Gastrocnemius medialis (tissue), 4 donors: ENCODE results near the gene ZNF771. TPM values are rescaled to one million over a fixed set of nuclear protein-coding genes. Genes with fewer than 3 reads are reported as not detected.

Experiments used
- ATAC-seq, 2 donors: fragments of 150-250 bp; one replicate each; pipeline ENCODE4 v1.9.1; 2016
- DNase-seq, 2 donors: peaks; one replicate each; pipeline ENCODE4 v3.0.0-alpha.2; 2019
- H3K27ac ChIP-seq, 4 donors: fragments of 200-600 bp; sonication (generic); 1 replicate in 1 of 4; 2 replicates in 3 of 4; pipeline ENCODE4 v1.5.1; 2016 to 2018; ENCODE audit warnings: mild to moderate bottlenecking in 2 of 4, moderate library complexity in 1 of 4
- H3K27me3 ChIP-seq, 3 donors: fragments of 200-600 bp; sonication (generic) in 2 of 3; 1 replicate in 1 of 3; 2 replicates in 2 of 3; pipeline versions ENCODE4 v1.5.1 to v1.6.0; 2016 to 2019; ENCODE audit warnings: mild to moderate bottlenecking in 1 of 3, moderate library complexity in 1 of 3
- H3K36me3 ChIP-seq, 2 donors: fragments of 200-600 bp; sonication (generic) in 1 of 2; one replicate each; pipeline ENCODE4 v1.5.1; 2017 to 2018
- H3K4me1 ChIP-seq, 2 donors: fragments of 200-600 bp; sonication (generic) in 1 of 2; one replicate each; pipeline ENCODE4 v1.5.1; 2016 to 2017; ENCODE audit warnings: mild to moderate bottlenecking in 2 of 2
- H3K4me3 ChIP-seq, 4 donors: fragments of 200-600 bp; sonication (generic) in 3 of 4; 1 replicate in 1 of 4; 2 replicates in 3 of 4; pipeline ENCODE4 v1.5.1; 2016 to 2019; ENCODE audit warnings: mild to moderate bottlenecking in 2 of 4
- H3K9me3 ChIP-seq, 3 donors: fragments of 200-600 bp; sonication (generic) in 2 of 3; 1 replicate in 1 of 3; 2 replicates in 2 of 3; pipeline ENCODE4 v1.5.1; 2016 to 2019
- POLR2A ChIP-seq, 2 donors: fragments of 450-650 bp; IDR thresholded peaks; one replicate each; pipeline ENCODE4 v1.6.1; 2017; ENCODE audit warnings: antibody characterized with exemption in 2 of 2, mild to moderate bottlenecking in 2 of 2, moderate library complexity in 2 of 2
- in situ Hi-C, 4 donors: fragments of 200-750 bp; cut with MboI; loops; one replicate each; pipeline versions ENCODE4 v1.15.0 to v1.8.0; 2017; ENCODE audit warnings: low sequenced_read_pairs in 4 of 4
- intact Hi-C: fragments of 100-400 bp; cut with DNase I; formaldehyde crosslinking; loops from one replicate; pipeline ENCODE4 v1.15.1; 2023; ENCODE audit warnings: low total_unique reads
- total RNA-seq, 4 donors: library from RNA; depleted of rRNA; stranded (reverse); fragments of >200 nt; gene quantifications; one replicate each; pipeline versions ENCODE4 v1.1.0 to v1.2.3, GENCODE V29; 2016
- TF ChIP-seq, protein P1 (sequence below), 5 experiments: fragments of 450-650 bp in 3 of 5; fragments of 200-600 bp in 2 of 5; sonication (generic) in 2 of 5; IDR thresholded peaks in 4 of 5; conservative IDR thresholded peaks in 1 of 5; 1 replicate in 4 of 5; 2 replicates in 1 of 5; pipeline ENCODE4 v1.5.1; 2016 to 2019; ENCODE audit warnings: antibody characterized with exemption in 5 of 5, mild to moderate bottlenecking in 3 of 5, moderate library complexity in 3 of 5

Gene ZNF771
- total RNA-seq, 4 donors from 2014 or later, result 16.7 to 34.1 (median 24.7) TPM

DNA sequence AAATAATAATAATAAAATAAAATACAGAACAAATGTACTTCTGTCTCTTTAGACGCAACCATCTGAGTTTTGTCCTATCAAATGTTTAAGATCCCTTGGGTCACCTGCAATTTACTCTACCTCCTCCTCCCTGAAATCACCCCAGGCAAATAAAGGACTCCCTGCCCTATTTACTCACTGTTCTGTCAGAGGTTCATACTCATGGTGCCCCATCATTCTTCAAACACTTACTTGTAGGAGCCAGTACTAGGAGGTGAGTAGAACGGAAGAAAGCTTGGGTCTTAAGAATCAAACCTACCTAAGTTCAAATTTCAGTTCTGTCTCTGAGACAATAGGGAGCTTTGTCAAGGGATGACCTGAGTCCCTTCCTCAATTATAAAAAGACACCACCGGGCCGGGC is 40.9 kb upstream of the ZNF771 start:
- Histone ChIP-seq H3K27ac (peak overlapping the region in 3 of 4 donors; percentile 36 to 88 (median 87)), H3K9me3 (no peaks in the 10 kb centered on the region), H3K4me3 (no peak overlapping the region), H3K4me1 (peaks cover 28 to 31% of the 10 kb centered on the region in 2 donors), H3K36me3 (peaks cover 0 to 30% of the 10 kb centered on the region in 2 donors), H3K27me3 (no peaks in the 10 kb centered on the region)
- no peak for DNase-seq
- in situ Hi-C loops (loop anchor here in 2 of 4 donors (25.0 kb wide), 2 partner anchors 279 to 304 kb away; partner anchors contain the start of genes ALDOA (in 1 of the 2), PPP4C (in 1 of the 2), TBX6 (in 1 of the 2) and YPEL3 (in 1 of the 2)), intact Hi-C loops (no loop called here)
- TF ChIP-seq, protein P1, sequence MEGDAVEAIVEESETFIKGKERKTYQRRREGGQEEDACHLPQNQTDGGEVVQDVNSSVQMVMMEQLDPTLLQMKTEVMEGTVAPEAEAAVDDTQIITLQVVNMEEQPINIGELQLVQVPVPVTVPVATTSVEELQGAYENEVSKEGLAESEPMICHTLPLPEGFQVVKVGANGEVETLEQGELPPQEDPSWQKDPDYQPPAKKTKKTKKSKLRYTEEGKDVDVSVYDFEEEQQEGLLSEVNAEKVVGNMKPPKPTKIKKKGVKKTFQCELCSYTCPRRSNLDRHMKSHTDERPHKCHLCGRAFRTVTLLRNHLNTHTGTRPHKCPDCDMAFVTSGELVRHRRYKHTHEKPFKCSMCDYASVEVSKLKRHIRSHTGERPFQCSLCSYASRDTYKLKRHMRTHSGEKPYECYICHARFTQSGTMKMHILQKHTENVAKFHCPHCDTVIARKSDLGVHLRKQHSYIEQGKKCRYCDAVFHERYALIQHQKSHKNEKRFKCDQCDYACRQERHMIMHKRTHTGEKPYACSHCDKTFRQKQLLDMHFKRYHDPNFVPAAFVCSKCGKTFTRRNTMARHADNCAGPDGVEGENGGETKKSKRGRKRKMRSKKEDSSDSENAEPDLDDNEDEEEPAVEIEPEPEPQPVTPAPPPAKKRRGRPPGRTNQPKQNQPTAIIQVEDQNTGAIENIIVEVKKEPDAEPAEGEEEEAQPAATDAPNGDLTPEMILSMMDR (IDR thresholded peaks at IDR 0.05 in 4 of 5, conservative IDR thresholded peaks at IDR 0.05 in 1 of 5), result no peak
- TF ChIP-seq POLR2A (IDR thresholded peaks at IDR 0.05), result no peak
- no peak for ATAC-seq

DNA sequence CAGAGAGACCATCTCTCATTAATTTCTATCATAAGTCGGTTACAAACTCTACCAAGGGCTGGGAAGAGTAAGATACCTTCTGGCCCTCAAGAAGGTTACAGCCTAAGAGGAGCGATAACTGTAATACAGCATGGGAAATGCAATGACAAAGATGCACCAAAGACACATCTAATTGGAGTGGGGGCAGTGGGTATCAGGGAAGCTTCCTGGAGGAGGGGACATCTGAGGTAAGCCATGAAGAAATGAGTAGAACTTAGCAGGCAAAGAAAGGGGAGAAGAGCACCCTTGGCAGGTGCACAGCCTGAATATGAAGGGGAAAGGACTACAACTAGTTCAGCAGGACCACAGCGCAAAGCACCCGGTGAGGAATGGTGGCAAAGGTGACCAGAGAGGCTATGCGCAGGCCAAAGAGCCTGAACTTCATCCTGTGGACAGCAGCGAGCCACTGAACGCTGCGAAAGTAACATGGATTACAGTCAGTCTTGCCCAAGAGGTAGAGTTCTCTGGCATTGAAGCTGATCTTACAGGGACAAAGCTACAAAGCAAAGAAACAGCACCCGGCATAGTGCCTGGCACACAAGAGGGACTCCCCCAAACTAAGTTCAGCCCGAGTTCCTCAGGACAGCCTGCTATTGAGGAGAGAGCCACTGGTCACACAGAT is 39.9 kb upstream of the ZNF771 start:
- TF ChIP-seq POLR2A (IDR thresholded peaks at IDR 0.05), result no peak
- TF ChIP-seq, protein P1 (IDR thresholded peaks at IDR 0.05 in 4 of 5, conservative IDR thresholded peaks at IDR 0.05 in 1 of 5), result no peak
- peak overlapping the region; percentile 79 to 88 (median 88) for H3K27ac ChIP-seq
- intact Hi-C loops (no loop called here), in situ Hi-C loops (loop anchor here in 2 of 4 donors (25.0 kb wide), 2 partner anchors 280 to 305 kb away; partner anchors contain the start of genes ALDOA (in 1 of the 2), PPP4C (in 1 of the 2), TBX6 (in 1 of the 2) and YPEL3 (in 1 of the 2))
- peaks cover 38 to 40% of the 10 kb centered on the region in 2 donors for H3K4me1 ChIP-seq
- H3K36me3 ChIP-seq, result peaks cover 0 to 22% of the 10 kb centered on the region in 2 donors
- no peak for ATAC-seq
- no peaks in the 10 kb centered on the region for H3K9me3 ChIP-seq
- H3K4me3 ChIP-seq, result peak overlapping the region; percentile 65 to 78 (median 74)
- no peak for DNase-seq
- no peaks in the 10 kb centered on the region for H3K27me3 ChIP-seq

DNA sequence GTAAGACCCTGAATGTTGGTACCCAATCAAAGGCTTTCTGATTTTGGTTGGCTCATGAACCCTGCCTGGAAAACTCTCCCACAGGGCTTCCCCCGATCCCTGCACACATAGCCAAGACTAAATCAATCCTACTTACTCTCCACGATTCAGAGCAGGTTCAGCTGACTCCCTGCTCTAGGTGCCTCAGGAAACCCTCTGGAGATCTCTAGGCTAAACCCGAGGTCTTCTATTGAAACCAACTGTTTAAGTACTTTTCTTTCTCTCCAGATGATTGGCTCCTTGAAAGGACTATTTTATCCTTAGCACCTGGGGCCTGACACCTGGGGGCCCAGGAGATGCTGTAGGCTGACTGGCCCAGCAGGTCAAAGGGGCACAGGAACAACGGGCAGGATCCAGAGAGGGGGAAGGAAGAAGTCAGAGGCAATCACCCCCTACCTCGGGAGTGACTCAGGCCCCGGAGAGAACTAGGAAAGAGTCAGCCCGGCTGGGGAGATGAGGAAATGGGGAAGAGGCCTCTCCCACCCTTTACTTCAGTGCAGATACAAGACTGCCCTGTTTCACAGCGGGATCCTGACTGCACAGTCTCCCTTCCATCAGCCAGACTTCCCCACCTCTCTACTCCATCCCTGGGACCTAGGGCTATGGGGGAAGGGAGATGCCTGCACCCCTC is 39.1 kb upstream of the ZNF771 start:
- TF ChIP-seq POLR2A (IDR thresholded peaks at IDR 0.05), result no peak
- TF ChIP-seq, protein P1 (IDR thresholded peaks at IDR 0.05 in 4 of 5, conservative IDR thresholded peaks at IDR 0.05 in 1 of 5), result no peak
- in situ Hi-C loops (loop anchor here in 2 of 4 donors (25.0 kb wide), 2 partner anchors 281 to 306 kb away; partner anchors contain the start of genes ALDOA (in 1 of the 2), PPP4C (in 1 of the 2), TBX6 (in 1 of the 2) and YPEL3 (in 1 of the 2)), intact Hi-C loops (no loop called here)
- peaks cover 41 to 48% of the 10 kb centered on the region in 2 donors for H3K4me1 ChIP-seq
- peaks cover 0 to 22% of the 10 kb centered on the region in 2 donors for H3K36me3 ChIP-seq
- H3K9me3 ChIP-seq, result no peaks in the 10 kb centered on the region
- ATAC-seq (no peak), DNase-seq (no peak)
- H3K27me3 ChIP-seq, result no peaks in the 10 kb centered on the region
- H3K4me3 ChIP-seq, result peak overlapping the region; percentile 65 to 78 (median 74)
- H3K27ac ChIP-seq, result peak overlapping the region; percentile 79 to 88 (median 88)

DNA sequence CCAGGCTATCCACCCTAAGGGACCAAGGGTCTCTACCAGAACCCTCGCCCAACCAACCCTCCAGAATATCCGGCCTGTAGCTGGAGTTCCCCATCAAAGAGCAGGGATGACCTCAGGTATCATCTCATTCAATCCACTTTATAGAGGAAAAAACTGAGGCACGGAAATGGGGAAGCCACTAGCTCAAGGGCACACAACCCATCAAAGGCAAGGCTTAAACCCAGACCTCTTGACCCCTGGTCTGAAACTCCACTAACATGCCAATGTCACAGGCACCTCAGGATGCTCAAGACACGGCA is 38.7 kb upstream of the ZNF771 start:
- TF ChIP-seq POLR2A (IDR thresholded peaks at IDR 0.05), result no peak
- TF ChIP-seq, protein P1 (IDR thresholded peaks at IDR 0.05 in 4 of 5, conservative IDR thresholded peaks at IDR 0.05 in 1 of 5), result no peak
- peak overlapping the region; percentile 79 to 88 (median 88) for H3K27ac ChIP-seq
- no peaks in the 10 kb centered on the region for H3K9me3 ChIP-seq
- H3K4me1 ChIP-seq, result peaks cover 41 to 48% of the 10 kb centered on the region in 2 donors
- peak overlapping the region; percentile 65 to 78 (median 74) for H3K4me3 ChIP-seq
- no peak for DNase-seq
- H3K27me3 ChIP-seq, result no peaks in the 10 kb centered on the region
- ATAC-seq, result no peak
- intact Hi-C loops (no loop called here), in situ Hi-C loops (loop anchor here in 2 of 4 donors (25.0 kb wide), 2 partner anchors 281 to 306 kb away; partner anchors contain the start of genes ALDOA (in 1 of the 2), PPP4C (in 1 of the 2), TBX6 (in 1 of the 2) and YPEL3 (in 1 of the 2))
- peaks cover 0 to 20% of the 10 kb centered on the region in 2 donors for H3K36me3 ChIP-seq
